ENCODE data around the gene TTLL13. TPM values are rescaled to one million over a fixed set of nuclear protein-coding genes. Genes with fewer than 3 reads are reported as not detected.

Gene TTLL13
- total RNA-seq, 1 donor from 2014 or later: not detected

DNA sequence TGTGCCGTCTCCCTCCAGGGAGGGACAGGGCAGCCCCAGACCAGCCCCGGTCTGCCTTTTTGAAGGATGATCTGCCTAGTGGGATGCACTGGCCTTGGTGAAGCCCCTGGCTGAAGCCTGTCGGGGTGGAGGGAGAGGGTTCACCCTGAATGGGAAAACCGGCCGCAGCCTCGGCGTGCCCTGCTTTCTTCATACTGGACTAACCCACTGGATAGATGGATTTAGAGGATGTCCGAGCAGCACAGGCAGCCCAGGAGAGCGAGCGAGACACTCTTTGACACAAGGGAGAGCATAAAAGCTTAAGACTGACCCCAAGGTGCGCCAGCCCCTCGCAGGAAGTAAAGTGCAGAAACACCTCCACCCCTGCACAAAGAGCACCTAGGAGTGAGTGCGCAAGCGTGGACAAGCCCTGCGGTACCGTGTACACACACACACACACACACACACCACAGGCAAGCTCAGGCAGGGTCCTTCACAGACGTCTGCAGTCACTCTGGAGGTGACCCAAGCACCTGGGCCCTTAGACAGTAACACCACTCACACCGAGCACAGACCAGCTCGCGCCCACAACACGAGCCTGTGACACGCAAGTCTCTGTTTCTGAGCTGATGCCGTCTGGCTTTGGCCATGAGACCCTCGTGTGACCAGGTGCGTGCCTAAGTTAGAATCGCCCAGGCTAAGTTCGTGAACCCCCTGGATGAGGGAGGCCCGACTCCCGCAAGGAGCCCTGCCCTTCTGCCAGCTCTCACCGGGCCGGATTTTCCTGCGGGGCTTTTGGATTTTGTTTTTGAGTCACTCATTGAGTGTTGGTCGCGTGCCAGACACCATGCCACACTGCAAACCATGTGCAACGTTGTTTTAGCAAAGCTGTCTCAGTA is 36.9 kb upstream of the TTLL13 start:
- TF ChIP-seq, protein P1, sequence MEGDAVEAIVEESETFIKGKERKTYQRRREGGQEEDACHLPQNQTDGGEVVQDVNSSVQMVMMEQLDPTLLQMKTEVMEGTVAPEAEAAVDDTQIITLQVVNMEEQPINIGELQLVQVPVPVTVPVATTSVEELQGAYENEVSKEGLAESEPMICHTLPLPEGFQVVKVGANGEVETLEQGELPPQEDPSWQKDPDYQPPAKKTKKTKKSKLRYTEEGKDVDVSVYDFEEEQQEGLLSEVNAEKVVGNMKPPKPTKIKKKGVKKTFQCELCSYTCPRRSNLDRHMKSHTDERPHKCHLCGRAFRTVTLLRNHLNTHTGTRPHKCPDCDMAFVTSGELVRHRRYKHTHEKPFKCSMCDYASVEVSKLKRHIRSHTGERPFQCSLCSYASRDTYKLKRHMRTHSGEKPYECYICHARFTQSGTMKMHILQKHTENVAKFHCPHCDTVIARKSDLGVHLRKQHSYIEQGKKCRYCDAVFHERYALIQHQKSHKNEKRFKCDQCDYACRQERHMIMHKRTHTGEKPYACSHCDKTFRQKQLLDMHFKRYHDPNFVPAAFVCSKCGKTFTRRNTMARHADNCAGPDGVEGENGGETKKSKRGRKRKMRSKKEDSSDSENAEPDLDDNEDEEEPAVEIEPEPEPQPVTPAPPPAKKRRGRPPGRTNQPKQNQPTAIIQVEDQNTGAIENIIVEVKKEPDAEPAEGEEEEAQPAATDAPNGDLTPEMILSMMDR (IDR thresholded peaks at IDR 0.05): no peak
- Mint-ChIP-seq H3K9me3 (ENCODE audit: low read depth) (no peaks in the 10 kb centered on the region), H3K4me1 (ENCODE audit: low read depth) (peaks cover 7% of the 10 kb centered on the region)

DNA sequence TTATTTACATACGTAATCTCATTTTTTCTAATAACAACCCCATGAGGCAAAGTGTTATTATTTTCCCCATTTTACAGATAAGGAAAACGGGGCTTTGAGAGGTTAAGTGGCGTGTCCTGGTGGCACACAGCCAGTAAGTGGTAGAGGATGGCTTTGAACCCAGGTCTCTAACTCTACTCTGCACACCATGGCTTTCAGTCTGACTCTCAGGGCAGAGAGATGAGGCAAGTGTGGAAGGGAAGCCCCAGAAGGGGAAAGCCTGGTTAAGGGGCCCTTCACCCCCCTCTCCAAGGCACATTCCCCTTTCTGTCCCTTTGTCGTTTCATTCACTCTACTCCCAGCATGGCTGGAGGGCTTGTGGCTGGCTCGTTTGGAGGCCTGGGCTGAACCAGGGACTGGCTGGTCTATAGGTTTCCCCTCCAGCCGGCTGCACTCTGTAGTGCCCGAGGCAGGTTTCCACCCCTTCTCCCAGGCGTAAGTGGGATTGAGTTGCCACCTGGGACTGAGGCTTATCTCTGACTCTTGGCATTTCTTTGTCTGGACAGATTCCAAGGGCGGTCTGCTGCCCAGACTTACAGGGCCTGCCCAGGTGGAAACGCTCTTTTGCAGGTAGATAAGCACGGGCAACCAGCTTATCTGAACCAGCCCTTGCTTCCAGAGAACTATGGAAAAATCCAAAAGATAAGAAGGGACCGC is 36.1 kb upstream of the TTLL13 start:
- H3K27me3 Mint-ChIP-seq (ENCODE audit: low read depth): no peaks in the 10 kb centered on the region
- H3K9me3 Mint-ChIP-seq (ENCODE audit: low read depth): no peaks in the 10 kb centered on the region
- TF ChIP-seq, protein P1 (IDR thresholded peaks at IDR 0.05): no peak
- H3K36me3 Mint-ChIP-seq (ENCODE audit: low read depth): peaks cover 4% of the 10 kb centered on the region
- H3K4me1 Mint-ChIP-seq (ENCODE audit: low read depth): peaks cover 7% of the 10 kb centered on the region
- DNase-seq (ENCODE audit: low spot score): no peak
- H3K27ac Mint-ChIP-seq (ENCODE audit: unreplicated experiment): peak overlapping the region; percentile 45
- no peak overlapping the region for H3K4me3 Mint-ChIP-seq (ENCODE audit: unreplicated experiment)

More for the DNA sequence above, 36.9 kb upstream of the TTLL13 start:
- DNase-seq (ENCODE audit: low spot score): no peak
- Mint-ChIP-seq H3K4me3 (ENCODE audit: unreplicated experiment) (no peak overlapping the region), H3K27me3 (ENCODE audit: low read depth) (no peaks in the 10 kb centered on the region), H3K36me3 (ENCODE audit: low read depth) (peaks cover 4% of the 10 kb centered on the region), H3K27ac (ENCODE audit: unreplicated experiment) (no peak overlapping the region)

DNA sequence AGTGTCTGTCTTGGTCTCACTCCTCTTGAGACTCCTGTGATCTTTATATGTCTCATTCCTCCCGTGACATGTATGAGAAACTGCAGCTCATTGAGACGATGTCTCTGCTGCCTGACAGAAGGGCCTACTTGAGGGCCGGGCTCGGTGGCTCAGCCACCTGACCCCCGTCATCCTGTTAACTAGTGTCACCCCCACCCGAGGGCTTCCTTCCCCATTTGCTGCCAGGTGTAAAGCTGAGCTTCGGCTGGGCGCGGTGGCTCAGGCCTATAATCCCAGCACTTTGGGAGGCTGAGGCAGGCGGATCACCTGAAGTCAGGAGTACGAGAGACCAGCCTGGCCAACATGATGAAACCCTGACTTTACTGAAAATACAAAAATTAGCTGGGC is 35.5 kb upstream of the TTLL13 start:
- peaks cover 4% of the 10 kb centered on the region for H3K36me3 Mint-ChIP-seq (ENCODE audit: low read depth)
- H3K27ac Mint-ChIP-seq (ENCODE audit: unreplicated experiment): no peak overlapping the region
- H3K4me3 Mint-ChIP-seq (ENCODE audit: unreplicated experiment): no peak overlapping the region
- DNase-seq (ENCODE audit: low spot score): no peak
- H3K9me3 Mint-ChIP-seq (ENCODE audit: low read depth): no peaks in the 10 kb centered on the region
- TF ChIP-seq, protein P1 (IDR thresholded peaks at IDR 0.05): no peak
- no peaks in the 10 kb centered on the region for H3K27me3 Mint-ChIP-seq (ENCODE audit: low read depth)
- peaks cover 7% of the 10 kb centered on the region for H3K4me1 Mint-ChIP-seq (ENCODE audit: low read depth)

DNA sequence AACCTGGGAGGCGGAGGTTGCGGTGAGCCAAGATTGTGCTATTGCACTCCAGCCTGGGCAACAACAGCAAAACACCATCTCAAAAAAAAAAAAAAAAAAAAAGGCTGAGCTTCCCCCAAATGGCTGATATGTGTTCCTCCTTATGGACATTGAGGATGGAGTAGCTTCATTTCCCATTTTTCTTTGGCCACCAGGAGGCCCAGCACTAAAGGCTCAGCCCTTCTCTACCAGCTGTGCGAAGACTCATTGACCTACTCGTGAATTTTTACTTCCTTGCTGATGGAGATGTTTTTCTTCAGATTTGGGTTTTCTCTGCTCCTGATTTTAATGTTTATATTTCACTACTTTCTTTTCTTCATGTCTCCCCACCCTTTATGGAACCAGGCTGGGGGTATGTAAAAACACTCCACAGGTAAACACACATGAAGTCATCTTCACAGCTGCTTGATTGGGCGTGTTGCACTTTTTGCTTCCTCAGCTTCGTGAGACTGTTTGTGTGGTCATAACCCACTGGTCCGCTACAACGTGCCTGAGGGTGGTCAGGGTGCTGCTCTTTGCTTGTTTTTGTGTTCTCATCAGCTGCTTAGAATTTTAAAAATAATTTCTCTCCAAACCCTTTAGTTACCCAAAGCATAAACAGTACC is 34.7 kb upstream of the TTLL13 start:
- Mint-ChIP-seq H3K4me3 (ENCODE audit: unreplicated experiment) (no peak overlapping the region), H3K4me1 (ENCODE audit: low read depth) (peaks cover 7% of the 10 kb centered on the region), H3K36me3 (ENCODE audit: low read depth) (peaks cover 4% of the 10 kb centered on the region), H3K9me3 (ENCODE audit: low read depth) (no peaks in the 10 kb centered on the region), H3K27me3 (ENCODE audit: low read depth) (no peaks in the 10 kb centered on the region), H3K27ac (ENCODE audit: unreplicated experiment) (no peak overlapping the region)
- TF ChIP-seq, protein P1 (IDR thresholded peaks at IDR 0.05): peak; percentile 60
- DNase-seq (ENCODE audit: low spot score): no peak

Measured in chondrocyte (in vitro differentiated cells).